Fibroblast of skin of right quadriceps (primary cell): Measurements from ENCODE around the gene GPC5.
"Not testable (repeated sequence)": the region's sequence is repeated elsewhere in the genome, so short reads cannot be mapped to it uniquely, and the experiment has no call there.

Source experiments
- DNase-seq: peaks from one replicate; pipeline ENCODE4 v3.0.0-alpha.2; 2013

GPC5 gene

GRCh38 chr13:91725646-91726045, 327.2 kb downstream of the GPC5 start:
- no peak for DNase-seq

- DNase-seq, result no peak
Measured at GRCh38 chr13:91726671-91727070, 328.2 kb downstream of the GPC5 start.

DNA sequence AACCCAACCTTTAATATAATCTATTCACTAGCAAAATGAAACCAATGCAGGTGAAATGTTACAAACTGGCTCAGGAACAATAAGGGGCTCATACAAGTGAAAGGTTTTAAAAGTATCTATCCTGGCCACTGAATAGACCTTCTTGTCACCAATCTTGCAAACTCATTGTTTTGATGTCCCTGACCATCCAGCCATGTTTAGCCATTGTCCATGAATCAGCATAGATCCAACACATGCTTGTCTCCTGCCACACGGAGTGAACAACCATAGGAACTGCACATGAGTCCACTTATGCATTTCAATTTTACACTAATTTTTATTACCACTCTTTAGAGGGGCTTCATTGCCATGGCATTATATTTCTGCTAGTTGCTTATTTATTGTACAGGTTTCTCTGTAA, 331.4 kb downstream of the GPC5 start:
- DNase-seq, result no peak

GRCh38 chr13:91739751-91740150, 341.3 kb downstream of the GPC5 start:
- DNase-seq, result no peak

DNA sequence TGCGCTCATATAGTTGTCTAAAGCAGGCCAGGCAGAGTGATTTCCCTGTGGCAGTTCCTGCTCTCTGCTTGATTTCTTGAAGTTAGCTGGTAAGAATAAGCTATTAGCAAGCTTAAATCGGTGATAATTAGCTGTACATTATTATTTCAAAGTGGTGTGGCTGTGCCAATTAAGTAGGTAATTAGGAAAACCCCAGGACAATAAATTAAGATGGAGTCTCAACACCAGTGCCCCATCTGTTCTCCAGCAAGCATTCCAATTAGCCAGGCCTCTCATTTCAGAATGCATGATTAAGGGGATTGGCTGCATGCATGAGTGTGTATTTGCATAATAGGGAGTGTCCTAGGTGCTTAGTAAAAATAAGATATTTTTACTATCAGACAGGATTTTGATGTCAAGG, 342.3 kb downstream of the GPC5 start:
- no peak for DNase-seq

DNA sequence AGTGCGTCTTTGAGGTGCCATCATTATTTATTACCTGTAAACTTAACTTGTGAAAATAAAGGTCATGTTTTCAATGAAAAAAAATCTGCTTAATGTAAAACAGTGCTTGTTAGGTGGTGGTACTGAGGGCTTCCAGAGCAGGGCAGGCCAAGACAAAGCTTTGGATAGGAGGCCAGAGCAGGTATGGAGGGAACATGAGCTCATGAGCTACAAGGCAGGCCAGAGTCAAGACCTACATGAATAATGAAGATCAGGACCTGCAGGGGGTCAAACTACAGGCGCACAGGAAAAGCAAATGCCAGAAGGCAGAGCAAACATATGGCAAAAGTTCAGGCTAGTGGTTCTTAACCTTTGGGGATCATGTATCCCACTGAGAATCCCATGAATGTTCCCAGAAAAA, 343.5 kb downstream of the GPC5 start:
- DNase-seq, result no peak

DNA sequence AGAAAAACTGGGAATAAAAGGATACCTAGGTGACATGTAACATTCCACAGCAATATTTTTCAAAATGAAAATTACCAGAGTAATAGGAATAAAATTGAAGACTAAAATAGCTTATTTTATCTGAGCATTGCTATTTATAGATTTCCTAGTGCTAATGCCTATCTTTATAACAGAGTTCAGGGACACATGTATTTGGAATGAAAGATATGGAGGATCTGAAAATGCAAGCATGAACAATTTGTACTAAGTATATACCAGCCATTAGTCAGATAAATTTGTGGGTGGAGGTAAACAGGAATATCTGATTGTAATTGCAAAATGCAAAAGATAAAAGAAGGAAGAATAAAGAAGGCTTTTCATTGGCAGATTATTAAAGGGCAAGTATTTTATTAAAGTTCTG, 345.9 kb downstream of the GPC5 start:
- no peak for DNase-seq

- no peak for DNase-seq
Measured at GRCh38 chr13:91745967-91746366, 347.5 kb downstream of the GPC5 start.

DNA sequence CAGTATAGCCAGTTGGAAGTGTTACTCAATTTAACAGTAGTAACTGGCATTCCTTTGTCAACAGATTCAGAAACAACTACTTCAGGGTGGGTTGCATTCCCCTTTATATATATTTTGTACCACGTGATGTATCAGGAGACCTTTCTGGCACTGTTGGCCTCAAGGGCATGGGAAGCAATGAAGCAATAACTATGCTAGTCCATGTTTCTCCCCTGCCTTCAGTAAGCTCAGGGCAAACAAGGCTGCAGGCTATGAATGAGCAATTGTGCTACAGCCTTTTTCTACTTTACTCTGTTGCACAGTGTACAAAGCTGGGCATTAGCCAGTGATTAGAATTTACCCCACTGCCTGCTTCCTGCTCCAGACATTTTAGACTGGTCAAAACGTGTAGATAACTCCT, 348.8 kb downstream of the GPC5 start:
- DNase-seq, result no peak

GRCh38 chr13:91748416-91749089, 350.1 kb downstream of the GPC5 start:
- DNase-seq, result no peak

GRCh38 chr13:91758724-91759123, 360.3 kb downstream of the GPC5 start:
- DNase-seq, result no peak

GRCh38 chr13:91762957-91763356, 364.5 kb downstream of the GPC5 start:
- no peak for DNase-seq

DNA sequence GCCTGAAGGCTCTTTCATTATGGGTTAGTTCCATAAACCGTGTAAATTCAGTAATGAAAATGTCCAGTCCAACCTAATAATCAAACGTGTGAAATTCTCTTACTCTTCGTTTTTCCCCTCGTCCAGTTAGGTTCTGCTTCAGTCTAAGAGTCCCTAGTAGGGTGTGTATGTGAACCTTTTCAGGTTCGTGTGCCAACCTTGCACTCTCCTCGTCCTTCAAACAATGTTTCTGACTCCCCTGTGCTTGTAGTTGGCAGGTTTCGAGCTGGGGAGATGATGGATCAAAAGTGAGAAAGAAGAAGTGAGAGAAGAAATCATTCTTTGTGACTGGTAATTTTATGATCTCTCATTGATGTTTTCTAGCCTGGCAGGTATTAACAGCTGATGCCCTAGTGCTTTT, 366.1 kb downstream of the GPC5 start:
- DNase-seq, result no peak

DNA sequence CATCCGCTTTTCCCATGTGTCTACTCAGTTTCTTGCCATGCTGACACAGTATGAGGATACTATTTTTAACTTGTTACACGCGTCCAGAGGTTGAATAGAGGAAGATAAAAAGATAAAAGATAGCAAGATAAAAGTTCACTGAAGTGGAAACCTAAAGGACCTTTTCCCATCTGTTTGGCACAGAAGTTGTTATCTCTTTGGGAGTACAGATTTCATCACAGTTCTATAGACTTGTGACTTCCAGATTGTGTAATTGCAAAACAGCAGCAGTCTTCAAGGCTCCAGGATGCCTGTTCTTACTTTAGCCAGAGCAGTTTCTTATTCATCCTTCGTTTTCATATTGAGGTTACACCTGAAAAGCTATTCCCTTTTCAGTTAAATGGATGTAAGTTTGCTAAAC, 369.2 kb downstream of the GPC5 start:
- no peak for DNase-seq

DNA sequence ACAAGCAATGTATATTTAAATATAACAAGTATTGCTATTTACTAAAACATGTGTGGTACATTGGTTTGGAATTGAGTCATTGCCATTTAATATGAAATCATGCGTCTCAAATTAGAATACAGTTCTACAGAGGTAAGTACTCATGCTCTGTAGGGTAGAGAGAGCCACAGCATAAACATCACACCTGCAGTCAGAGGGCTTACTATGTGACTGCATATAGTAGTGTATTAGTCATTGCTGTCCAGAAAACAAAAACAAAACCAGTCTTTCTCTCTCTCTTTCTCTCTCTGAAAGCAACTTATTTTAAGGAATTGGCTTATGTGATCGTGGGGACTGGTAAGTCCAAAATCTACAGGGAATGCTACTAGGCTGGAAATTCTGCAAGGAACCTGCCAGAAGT, 370.3 kb downstream of the GPC5 start:
- no peak for DNase-seq

DNA sequence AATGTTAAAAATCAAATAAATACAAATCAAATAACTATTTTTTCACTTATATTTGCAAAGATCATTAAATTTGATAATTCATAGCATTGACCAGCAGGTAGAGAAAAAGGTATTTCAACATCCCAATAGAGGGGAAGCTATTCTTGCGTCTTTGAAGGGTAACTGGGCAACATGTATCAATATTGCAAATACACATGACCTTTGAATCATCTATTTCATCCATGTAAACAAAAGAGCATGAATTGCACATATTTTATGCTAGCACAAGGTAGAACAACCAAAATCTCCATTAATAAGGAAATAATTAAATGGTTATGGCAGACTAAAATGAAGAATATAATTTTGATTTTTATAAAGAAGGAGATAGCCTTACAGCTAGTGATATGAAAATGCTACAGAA, 372.8 kb downstream of the GPC5 start:
- DNase-seq, result no peak

DNA sequence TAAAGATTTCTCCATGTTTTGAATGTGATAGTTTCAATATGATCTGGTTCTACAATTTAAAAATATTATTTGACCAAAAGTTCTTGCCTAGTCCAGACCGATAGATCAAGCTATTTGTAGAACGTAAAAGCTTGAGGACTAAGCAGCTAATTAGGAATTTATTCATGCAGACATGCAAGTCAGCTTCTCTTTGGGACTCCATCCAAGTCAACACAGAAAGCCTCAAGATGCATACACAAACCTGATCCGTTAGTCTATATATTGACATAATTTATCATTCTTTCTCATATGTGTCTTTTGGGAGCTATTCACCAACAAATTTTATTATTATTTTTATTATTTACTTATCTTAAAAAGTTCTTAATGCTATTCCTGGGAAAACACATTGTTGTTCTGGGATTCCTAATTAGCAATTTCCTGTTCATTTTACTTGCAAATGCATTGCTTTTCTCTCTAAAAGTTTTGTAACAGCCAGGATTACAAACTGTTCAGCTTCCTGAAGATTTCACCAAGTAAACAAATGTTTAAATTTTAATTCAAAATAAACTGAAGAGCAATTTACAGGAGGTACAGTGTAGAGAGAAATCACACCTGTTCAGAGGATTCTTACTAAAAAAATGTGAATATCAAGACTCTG, 375.3 kb downstream of the GPC5 start:
- DNase-seq, result no peak

DNA sequence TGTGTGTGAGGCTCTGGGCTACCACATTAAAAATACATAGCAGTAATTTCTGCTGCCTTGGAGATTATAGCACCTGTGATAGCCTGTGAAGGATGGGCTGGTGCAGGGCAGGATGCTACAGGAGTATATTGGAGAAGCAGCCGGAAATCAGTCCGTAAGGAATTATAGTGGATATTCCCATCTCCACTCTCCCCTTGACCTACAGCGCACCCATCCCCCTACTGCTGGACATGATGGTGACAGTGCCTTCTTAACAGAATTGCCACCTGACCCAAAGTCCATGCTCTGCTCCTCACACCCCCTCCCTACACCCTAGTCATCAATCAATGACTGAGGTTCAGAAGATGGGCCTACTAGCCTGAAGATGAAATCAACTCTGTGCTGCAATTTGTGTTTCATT, 376.0 kb downstream of the GPC5 start:
- no peak for DNase-seq

- no peak for DNase-seq
Measured at GRCh38 chr13:91776611-91777193, 378.3 kb downstream of the GPC5 start.

GRCh38 chr13:91778123-91778522, 379.7 kb downstream of the GPC5 start:
- DNase-seq, result no peak

DNA sequence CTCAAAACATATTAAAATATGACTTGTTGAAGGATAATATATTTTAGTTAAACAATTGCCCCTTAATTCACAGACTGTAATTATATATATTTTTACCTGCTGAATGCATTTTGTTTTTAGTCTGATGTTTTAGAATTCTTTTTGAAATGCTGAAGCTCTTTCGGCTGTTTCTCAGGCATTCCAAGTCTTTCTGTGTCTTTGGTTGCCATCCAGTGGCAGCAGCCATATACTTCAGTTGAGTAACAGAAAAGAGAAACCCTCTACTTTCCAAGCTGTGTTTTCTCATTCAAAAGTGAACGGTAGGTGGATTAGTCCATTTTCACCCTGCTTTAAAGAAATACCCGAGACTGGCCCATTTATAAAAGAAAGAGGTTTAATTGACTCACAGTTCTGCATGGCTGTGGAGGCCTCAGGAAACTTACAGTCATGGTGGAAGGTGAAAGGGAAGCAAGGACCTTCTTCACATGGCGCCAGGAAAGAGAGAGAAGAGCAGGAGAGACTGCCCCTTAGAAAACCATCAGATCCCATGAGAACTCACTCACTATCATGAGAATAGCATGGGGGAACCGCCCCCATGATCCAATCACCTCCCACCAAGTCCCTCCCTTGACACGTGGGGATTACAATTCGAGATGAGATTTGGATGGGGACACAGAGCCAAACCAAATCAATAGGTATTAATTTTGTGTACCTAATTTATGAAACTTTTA, 383.7 kb downstream of the GPC5 start:
- DNase-seq, result not testable (repeated sequence)

- DNase-seq, result no peak
Measured at GRCh38 chr13:91785431-91786119, 387.2 kb downstream of the GPC5 start.

DNA sequence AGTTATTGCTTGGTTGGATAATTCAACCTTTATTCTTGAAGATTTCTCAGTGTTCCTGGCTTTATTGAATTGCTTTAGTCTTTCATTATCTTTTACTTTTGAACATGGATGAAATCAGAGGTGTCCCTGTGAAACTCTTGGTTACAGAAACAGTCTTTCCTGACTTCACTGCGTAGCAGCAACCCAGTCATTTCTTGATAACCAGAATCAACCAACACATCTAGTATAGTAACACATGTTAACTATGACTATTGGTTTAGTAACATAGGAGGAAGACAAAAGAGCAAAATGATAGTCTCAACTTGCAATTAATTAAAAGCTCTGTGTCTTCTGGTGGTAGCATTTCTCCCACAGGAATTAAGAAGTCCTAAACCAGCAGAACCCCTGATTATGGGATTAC, 393.6 kb downstream of the GPC5 start:
- DNase-seq, result no peak
